Measurements from ENCODE around the gene F13A1.

The F13A1 gene

DNA sequence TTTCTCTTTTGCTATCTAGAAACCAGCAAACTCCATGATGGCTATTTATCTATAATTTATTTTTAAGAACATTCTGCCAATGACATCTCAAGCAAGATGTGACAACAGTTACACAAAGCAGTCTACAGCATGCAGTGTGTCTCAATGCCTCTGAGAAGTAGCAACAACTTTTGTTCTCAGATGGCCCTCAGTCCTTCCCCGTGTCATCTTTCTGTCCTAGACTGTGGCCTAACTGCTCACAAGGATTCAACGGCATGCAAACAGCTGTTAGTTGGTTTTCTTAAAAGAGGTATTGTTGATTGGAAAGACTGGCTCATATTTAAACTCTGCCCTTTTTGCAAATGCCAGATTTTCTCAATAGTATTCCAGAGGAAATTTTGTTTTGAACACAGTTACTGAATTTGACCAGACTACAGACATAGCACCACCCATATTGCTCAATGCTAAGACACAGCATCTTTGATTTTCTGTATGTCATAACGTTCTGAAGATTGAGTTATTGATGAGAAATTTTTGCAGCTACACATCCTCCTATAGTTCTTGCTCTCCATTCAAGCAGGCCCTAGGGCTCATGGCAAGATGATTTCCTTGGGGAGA is 26.1 kb upstream of the F13A1 start:
- H3K14ac ChIP-seq (ENCODE audit: low read length) = no peak overlapping the region
- no peaks in the 10 kb centered on the region for H3K27me3 ChIP-seq (ENCODE audit: insufficient read depth, low read length)
- no CpG with 5 or more reads among the region's 3 CpGs for WGBS (ENCODE audit: extremely low coverage, insufficient coverage, insufficient read length)
- no peak overlapping the region for H2BK12ac ChIP-seq (ENCODE audit: low read length)
- H3K36me3 ChIP-seq (ENCODE audit: control insufficient read depth in 1 of 2, insufficient read depth in 2 of 2, low read length in 2 of 2) = no peaks in the 10 kb centered on the region
- H3K27ac ChIP-seq (ENCODE audit: low read depth, low read length) = no peak overlapping the region
- H3K9ac ChIP-seq (ENCODE audit: low read length) = no peak overlapping the region
- H3K79me1 ChIP-seq (ENCODE audit: low read length) = no peaks in the 10 kb centered on the region
- H2BK120ac ChIP-seq (ENCODE audit: insufficient read depth, low read length, poor library complexity) = no peak overlapping the region
- no peaks in the 10 kb centered on the region for H3K79me2 ChIP-seq (ENCODE audit: control insufficient read depth, insufficient read depth, low read length, poor library complexity)
- no peak for DNase-seq
- H3K4me2 ChIP-seq (ENCODE audit: low read length) = no peak overlapping the region
- H4K12ac ChIP-seq (ENCODE audit: low read depth, low read length) = no peak overlapping the region
- H3K4ac ChIP-seq (ENCODE audit: low read depth, low read length) = no peak overlapping the region
- H2AFZ ChIP-seq (ENCODE audit: insufficient read depth, low read length, poor library complexity) = no peak overlapping the region
- H2BK5ac ChIP-seq (ENCODE audit: low read depth, low read length, poor library complexity) = no peak overlapping the region
- no peak overlapping the region for H2AK5ac ChIP-seq (ENCODE audit: low read length)
- no peak overlapping the region for H3K23ac ChIP-seq (ENCODE audit: low read length)
- no peak overlapping the region for H3K4me3 ChIP-seq (ENCODE audit: low read depth, low read length)
- no peaks in the 10 kb centered on the region for H3K4me1 ChIP-seq (ENCODE audit: control insufficient read depth in 1 of 2, insufficient read depth in 2 of 2, low read length in 2 of 2)
- no peaks in the 10 kb centered on the region for H3K9me3 ChIP-seq (ENCODE audit: insufficient read depth, low read depth, low read length)
- H4K8ac ChIP-seq (ENCODE audit: low read depth, low read length) = no peak overlapping the region
- H3K18ac ChIP-seq (ENCODE audit: low read length) = no peak overlapping the region
- no peak overlapping the region for H4K91ac ChIP-seq (ENCODE audit: low read depth, low read length)

GRCh38 chr6:6333501-6333900 is 13.0 kb upstream of the F13A1 start:
- Histone ChIP-seq H3K79me1 (ENCODE audit: low read length) (no peaks in the 10 kb centered on the region), H2AK5ac (ENCODE audit: low read length) (no peak overlapping the region), H3K27me3 (ENCODE audit: insufficient read depth, low read length) (peaks cover 4% of the 10 kb centered on the region), H3K4ac (ENCODE audit: low read depth, low read length) (no peak overlapping the region), H4K91ac (ENCODE audit: low read depth, low read length) (no peak overlapping the region), H2AFZ (ENCODE audit: insufficient read depth, low read length, poor library complexity) (no peak overlapping the region), H3K36me3 (ENCODE audit: control insufficient read depth in 1 of 2, insufficient read depth in 2 of 2, low read length in 2 of 2) (no peaks in the 10 kb centered on the region), H4K12ac (ENCODE audit: low read depth, low read length) (no peak overlapping the region), H4K8ac (ENCODE audit: low read depth, low read length) (no peak overlapping the region), H2BK12ac (ENCODE audit: low read length) (no peak overlapping the region), H2BK120ac (ENCODE audit: insufficient read depth, low read length, poor library complexity) (no peak overlapping the region), H3K14ac (ENCODE audit: low read length) (no peak overlapping the region), H3K18ac (ENCODE audit: low read length) (no peak overlapping the region), H3K9ac (ENCODE audit: low read length) (no peak overlapping the region), H3K4me2 (ENCODE audit: low read length) (no peak overlapping the region), H3K4me1 (ENCODE audit: control insufficient read depth in 1 of 2, insufficient read depth in 2 of 2, low read length in 2 of 2) (no peaks in the 10 kb centered on the region), H3K27ac (ENCODE audit: low read depth, low read length) (no peak overlapping the region), H3K23ac (ENCODE audit: low read length) (no peak overlapping the region), H3K79me2 (ENCODE audit: control insufficient read depth, insufficient read depth, low read length, poor library complexity) (no peaks in the 10 kb centered on the region), H2BK5ac (ENCODE audit: low read depth, low read length, poor library complexity) (no peak overlapping the region), H3K9me3 (ENCODE audit: insufficient read depth, low read depth, low read length) (no peaks in the 10 kb centered on the region), H3K4me3 (ENCODE audit: low read depth, low read length) (no peak overlapping the region)
- no CpG with 5 or more reads among the region's 1 CpG for whole genome bisulfite sequencing (ENCODE audit: extremely low coverage, insufficient coverage, insufficient read length)
- DNase-seq = peak in 1 of 2 donors; percentile 9

- H3K18ac ChIP-seq (ENCODE audit: low read length) = no peak overlapping the region
- no peak overlapping the region for H2BK120ac ChIP-seq (ENCODE audit: insufficient read depth, low read length, poor library complexity)
- H3K9ac ChIP-seq (ENCODE audit: low read length) = no peak overlapping the region
- no peak overlapping the region for H4K8ac ChIP-seq (ENCODE audit: low read depth, low read length)
- H2BK12ac ChIP-seq (ENCODE audit: low read length) = no peak overlapping the region
- H3K79me1 ChIP-seq (ENCODE audit: low read length) = no peaks in the 10 kb centered on the region
- no peak overlapping the region for H4K12ac ChIP-seq (ENCODE audit: low read depth, low read length)
- no peak overlapping the region for H3K27ac ChIP-seq (ENCODE audit: low read depth, low read length)
- no peak overlapping the region for H3K4me3 ChIP-seq (ENCODE audit: low read depth, low read length)
- no CpG with 5 or more reads among the region's 3 CpGs for WGBS (ENCODE audit: extremely low coverage, insufficient coverage, insufficient read length)
- no peak overlapping the region for H3K14ac ChIP-seq (ENCODE audit: low read length)
- H3K4ac ChIP-seq (ENCODE audit: low read depth, low read length) = no peak overlapping the region
- H2BK5ac ChIP-seq (ENCODE audit: low read depth, low read length, poor library complexity) = no peak overlapping the region
- H3K27me3 ChIP-seq (ENCODE audit: insufficient read depth, low read length) = peaks cover 4% of the 10 kb centered on the region
- H2AFZ ChIP-seq (ENCODE audit: insufficient read depth, low read length, poor library complexity) = no peak overlapping the region
- H3K9me3 ChIP-seq (ENCODE audit: insufficient read depth, low read depth, low read length) = no peaks in the 10 kb centered on the region
- H4K91ac ChIP-seq (ENCODE audit: low read depth, low read length) = no peak overlapping the region
- no peaks in the 10 kb centered on the region for H3K79me2 ChIP-seq (ENCODE audit: control insufficient read depth, insufficient read depth, low read length, poor library complexity)
- no peak overlapping the region for H3K4me2 ChIP-seq (ENCODE audit: low read length)
- no peaks in the 10 kb centered on the region for H3K36me3 ChIP-seq (ENCODE audit: control insufficient read depth in 1 of 2, insufficient read depth in 2 of 2, low read length in 2 of 2)
- H3K23ac ChIP-seq (ENCODE audit: low read length) = no peak overlapping the region
- no peaks in the 10 kb centered on the region for H3K4me1 ChIP-seq (ENCODE audit: control insufficient read depth in 1 of 2, insufficient read depth in 2 of 2, low read length in 2 of 2)
- DNase-seq = no peak
- H2AK5ac ChIP-seq (ENCODE audit: low read length) = no peak overlapping the region
Measured at GRCh38 chr6:6332811-6333244, 12.4 kb upstream of the F13A1 start.

- Histone ChIP-seq H3K27me3 (ENCODE audit: insufficient read depth, low read length) (peaks cover 4% of the 10 kb centered on the region), H4K91ac (ENCODE audit: low read depth, low read length) (no peak overlapping the region), H4K12ac (ENCODE audit: low read depth, low read length) (no peak overlapping the region), H3K36me3 (ENCODE audit: control insufficient read depth in 1 of 2, insufficient read depth in 2 of 2, low read length in 2 of 2) (no peaks in the 10 kb centered on the region), H3K4me3 (ENCODE audit: low read depth, low read length) (no peak overlapping the region), H3K79me1 (ENCODE audit: low read length) (no peaks in the 10 kb centered on the region), H3K79me2 (ENCODE audit: control insufficient read depth, insufficient read depth, low read length, poor library complexity) (no peaks in the 10 kb centered on the region), H4K8ac (ENCODE audit: low read depth, low read length) (no peak overlapping the region), H2BK120ac (ENCODE audit: insufficient read depth, low read length, poor library complexity) (no peak overlapping the region), H3K9ac (ENCODE audit: low read length) (peak overlapping the region; percentile 58), H3K4ac (ENCODE audit: low read depth, low read length) (no peak overlapping the region), H3K23ac (ENCODE audit: low read length) (no peak overlapping the region), H2AFZ (ENCODE audit: insufficient read depth, low read length, poor library complexity) (no peak overlapping the region), H3K18ac (ENCODE audit: low read length) (no peak overlapping the region), H3K27ac (ENCODE audit: low read depth, low read length) (no peak overlapping the region), H3K9me3 (ENCODE audit: insufficient read depth, low read depth, low read length) (no peaks in the 10 kb centered on the region), H3K4me2 (ENCODE audit: low read length) (no peak overlapping the region), H2BK12ac (ENCODE audit: low read length) (no peak overlapping the region), H3K4me1 (ENCODE audit: control insufficient read depth in 1 of 2, insufficient read depth in 2 of 2, low read length in 2 of 2) (no peaks in the 10 kb centered on the region), H2AK5ac (ENCODE audit: low read length) (no peak overlapping the region), H2BK5ac (ENCODE audit: low read depth, low read length, poor library complexity) (no peak overlapping the region), H3K14ac (ENCODE audit: low read length) (no peak overlapping the region)
- no peak for DNase-seq
- no CpG with 5 or more reads among the region's 6 CpGs for WGBS (ENCODE audit: extremely low coverage, insufficient coverage, insufficient read length)
Measured at GRCh38 chr6:6331946-6332601, 11.6 kb upstream of the F13A1 start.

Measured in trophoblast cell (in vitro differentiated cells and primary cell).